H1 (cell line): ENCODE measurements around the gene ENDOG. TPM values are rescaled to one million over a fixed set of nuclear protein-coding genes. Genes with fewer than 3 reads are reported as not detected.
A peak's percentile ranks its signal among the peaks of the same experiment; 100 is the strongest.

Source experiments
- CBX8 ChIP-seq: fragments of 300-800, 300-1000 bp; sonication (generic); IDR thresholded peaks from 2 replicates; pipeline ENCODE4 v1.7.1; 2016; ENCODE audit warnings: low read depth, low read length, borderline replicate concordance
- CTCF ChIP-seq, 3 experiments: IDR thresholded peaks; 1 replicate in 2 of 3; 2 replicates in 1 of 3; pipeline versions ENCODE4 v1.5.1 to v1.6.1; 2011; ENCODE audit warnings: low read length in 3 of 3, mild to moderate bottlenecking in 3 of 3, inconsistent platforms in 2 of 3, low read depth in 1 of 3, moderate library complexity in 1 of 3; ENCODE audit not compliant: insufficient read depth in 1 of 3; ENCODE audit errors: control extremely low read depth in 1 of 3
- EZH2 ChIP-seq: fragments of 200-600 bp; sonication (generic); IDR thresholded peaks from 2 replicates; pipeline ENCODE4 v1.7.1; 2012; ENCODE audit warnings: low read depth, mild to moderate bottlenecking, moderate library complexity, low read length, inconsistent platforms; ENCODE audit not compliant: severe bottlenecking
- FOSL1 ChIP-seq: IDR thresholded peaks from 2 replicates; pipeline ENCODE4 v1.6.1; 2011; ENCODE audit warnings: mild to moderate bottlenecking, low read depth, low read length, moderate library complexity; ENCODE audit not compliant: insufficient read depth
- KDM4A ChIP-seq: IDR thresholded peaks from one replicate; pipeline ENCODE4 v1.7.1; 2012; ENCODE audit warnings: low read depth, mild to moderate bottlenecking, moderate library complexity, low read length, inconsistent platforms; ENCODE audit not compliant: severe bottlenecking
- NANOG ChIP-seq: IDR thresholded peaks from 2 replicates; pipeline ENCODE4 v1.6.1; 2011; ENCODE audit warnings: low read length, low read depth, mild to moderate bottlenecking, inconsistent platforms; ENCODE audit not compliant: insufficient read depth, poor library complexity, severe bottlenecking
- NRF1 ChIP-seq: IDR thresholded peaks from 2 replicates; pipeline ENCODE4 v1.6.1; 2011; ENCODE audit warnings: mild to moderate bottlenecking, low read depth, low read length, improper control_type of control experiment
- RBBP5 ChIP-seq: IDR thresholded peaks from 2 replicates; pipeline ENCODE4 v1.7.1; 2012; ENCODE audit warnings: low read depth, mild to moderate bottlenecking, inconsistent platforms, low read length, moderate library complexity, borderline replicate concordance
- RFX5 ChIP-seq: IDR thresholded peaks from 2 replicates; pipeline ENCODE4 v1.6.1; 2011; ENCODE audit warnings: low read depth, low read length, improper control_type of control experiment, borderline replicate concordance
- RNF2 ChIP-seq: fragments of 200-900, 300-1000 bp; sonication (generic); IDR thresholded peaks from 2 replicates; pipeline ENCODE4 v1.7.1; 2016; ENCODE audit warnings: borderline replicate concordance, low read depth, mild to moderate bottlenecking, antibody characterized with exemption, low read length; ENCODE audit not compliant: poor library complexity, severe bottlenecking; ENCODE audit errors: missing control alignments
- RXRA ChIP-seq: IDR thresholded peaks from 2 replicates; pipeline ENCODE4 v1.6.1; 2011; ENCODE audit warnings: low read depth, mild to moderate bottlenecking, low read length, moderate library complexity; ENCODE audit not compliant: insufficient read depth
- SAP30 ChIP-seq: fragments of 300-600 bp; sonication (generic); IDR thresholded peaks from 2 replicates; pipeline ENCODE4 v1.7.1; 2012; ENCODE audit warnings: low read length, moderate library complexity, mild to moderate bottlenecking, inconsistent platforms; ENCODE audit not compliant: insufficient read depth, insufficient replicate concordance
- SP2 ChIP-seq: IDR thresholded peaks from 2 replicates; pipeline ENCODE4 v1.6.1; 2012; ENCODE audit warnings: mild to moderate bottlenecking, low read length, inconsistent platforms
- TCF12 ChIP-seq: IDR thresholded peaks from 2 replicates; pipeline ENCODE4 v1.6.1; 2011; ENCODE audit warnings: low read depth, mild to moderate bottlenecking, low read length
- TEAD4 ChIP-seq: IDR thresholded peaks from 2 replicates; pipeline ENCODE4 v1.6.1; 2012; ENCODE audit warnings: low read depth, low read length, inconsistent platforms, mixed read lengths
- YY1 ChIP-seq: IDR thresholded peaks from 2 replicates; pipeline ENCODE4 v1.6.1; 2011; ENCODE audit warnings: low read depth, mild to moderate bottlenecking, low read length
- polyA plus RNA-seq, 7 experiments: library from polyadenylated mRNA; depleted of rRNA in 3 of 7; stranded (reverse) in 5 of 7; unstranded in 2 of 7; fragments of >200 nt in 5 of 7; fragments of 200-250 nt in 2 of 7; gene quantifications; 1 replicate in 5 of 7; 2 replicates in 1 of 7; 4 replicates in 1 of 7; pipeline versions ENCODE4 v1.2.1 to v1.2.3, GENCODE V29; 2011 to 2013; ENCODE audit warnings: missing spikeins in 2 of 7, mixed read lengths in 2 of 7
- total RNA-seq: library from RNA; stranded (reverse); fragmentation: NEBNext Ultra II Directional; extraction: Animal tissue kit (Norgen Biotek cat#: 25700); gene quantifications from 2 replicates; pipeline ENCODE4 v1.2.1, GENCODE V29; 2021
- TF ChIP-seq, protein P1 (sequence below): IDR thresholded peaks from 2 replicates; pipeline ENCODE4 v1.6.1; 2012; ENCODE audit warnings: inconsistent platforms

ENDOG gene
- total and polyA plus RNA-seq, 2 of the 8 experiments (the other 6 are each of a cell fraction or from before 2014, with no cell fraction given) = 17.5 to 23.4 TPM

DNA sequence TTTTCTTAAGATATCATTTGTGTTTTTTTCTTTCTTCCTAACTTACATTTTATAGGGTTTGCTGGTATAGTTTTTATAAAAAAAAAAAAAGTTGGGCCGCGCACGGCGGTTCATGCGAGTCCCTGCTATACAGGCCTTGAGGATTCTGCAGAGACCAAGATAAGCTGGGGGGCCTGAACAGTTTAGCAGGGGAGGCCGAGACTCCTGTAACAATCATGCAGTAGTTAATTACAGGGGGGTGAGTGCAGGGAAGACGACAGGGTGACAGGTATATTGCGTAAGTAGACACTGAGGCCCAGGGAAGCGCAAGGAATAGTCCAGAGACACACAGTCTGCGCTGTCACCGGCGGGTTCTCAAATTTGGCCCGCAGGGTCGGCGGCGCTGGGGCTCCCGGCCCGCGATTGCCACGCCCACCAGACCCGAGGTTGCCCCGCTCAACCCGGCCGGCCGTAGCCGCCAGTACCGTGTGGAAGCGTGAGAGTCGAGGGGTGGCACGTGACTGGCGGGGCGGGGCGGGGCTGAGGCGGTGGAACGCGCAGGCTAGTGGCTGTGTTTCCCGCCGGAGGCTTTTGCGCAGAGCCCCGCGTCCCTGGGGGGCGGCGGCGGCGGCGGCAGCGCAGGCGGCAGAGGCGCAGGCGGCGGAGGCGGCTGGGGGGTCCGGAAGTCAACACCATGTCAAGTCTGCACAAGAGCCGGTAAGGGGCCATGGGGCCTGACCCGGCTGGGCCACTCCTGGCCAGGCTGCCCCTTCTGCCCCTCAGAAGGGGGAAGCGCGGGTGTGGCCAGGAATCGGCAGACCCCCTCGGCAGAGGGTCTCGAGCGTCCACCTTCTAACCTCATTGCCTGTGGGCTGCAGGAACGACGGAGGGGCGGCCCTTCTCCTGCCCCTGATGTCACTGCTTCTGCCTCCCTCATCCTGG, 31.4 kb upstream of the ENDOG start, which contains the start of gene TBC1D13 (continued):
- TF ChIP-seq SAP30 (no peak), RNF2 (no peak), NANOG (no peak), RFX5 (no peak), TCF12 (no peak), CBX8 (no peak), TEAD4 (no peak), RXRA (no peak), RBBP5 (peak; percentile 72; the same call in 1 of the 2 replicates), YY1 (peak; percentile 39; the same call in 1 of the 2 replicates), EZH2 (no peak), KDM4A (peak; percentile 76), NRF1 (no peak), FOSL1 (0 out of 2 replicates have a peak, but pooled peaks have one; percentile 56), SP2 (no peak), CTCF (IDR thresholded peaks at IDR 0.05; ENCODE audit: control extremely low read depth in 1 of 3, insufficient read depth in 1 of 3, low read depth in 1 of 3, low read length in 3 of 3) (no peak)
- TF ChIP-seq, protein P1, sequence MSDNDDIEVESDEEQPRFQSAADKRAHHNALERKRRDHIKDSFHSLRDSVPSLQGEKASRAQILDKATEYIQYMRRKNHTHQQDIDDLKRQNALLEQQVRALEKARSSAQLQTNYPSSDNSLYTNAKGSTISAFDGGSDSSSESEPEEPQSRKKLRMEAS = peak; percentile 98
